GM12878 (cell line): Measurements from ENCODE around the gene HPSE2. TPM values are rescaled to one million over a fixed set of nuclear protein-coding genes. Genes with fewer than 3 reads are reported as not detected.

Experiments
- ATAC-seq: fragments of 200-7000 bp; cut with Tn5 transposase; 3 replicates; pipeline ENCODE4 v1.9.1; 2020; ENCODE audit warnings: mild to moderate bottlenecking, moderate library complexity
- BruUV-seq: library from RNA; stranded (reverse); fragments of 400-500 nt; replicated peaks from 2 replicates; lab custom pipeline; 2021; lab: Mats Ljungman, UMichigan
- CTCF ChIA-PET: fragments of 300-600 bp; sonication (Branson Sonifier 250); formaldehyde crosslinking; extraction: SDS; loops from one replicate; lab custom pipeline; 2021; ENCODE audit warnings: inconsistent platforms; lab: Yijun Ruan, JAX
- POLR2A ChIA-PET: fragments of 350-600 bp; formaldehyde crosslinking; extraction: SDS; loops from one replicate; lab custom pipeline; 2021; ENCODE audit warnings: inconsistent platforms; lab: Charles Lee
- RAD21 ChIA-PET: fragments of 300-600 bp; sonication (Branson Sonifier 250); formaldehyde crosslinking; loops from one replicate; lab custom pipeline; 2023; ENCODE audit warnings: antibody characterized with exemption; ENCODE audit not compliant: unreplicated experiment; lab: Charles Lee
- SMC1A ChIA-PET: fragments of 300-600 bp; sonication (Branson Sonifier 250); formaldehyde crosslinking; loops from one replicate; lab custom pipeline; 2023; ENCODE audit not compliant: unreplicated experiment, uncharacterized antibody; lab: Charles Lee
- DNase-seq: peaks from one replicate; pipeline ENCODE4 v3.0.0-alpha.2; 2011; ENCODE audit warnings: low read depth, low spot score
- FAIRE-seq: peaks from 3 replicates; lab custom pipeline; 2011; peaks lifted over from hg19 to GRCh38; lab: Jason Lieb, UNC
- H2AFZ ChIP-seq: 2 replicates; pipeline ENCODE4 v1.6.0; 2011; ENCODE audit warnings: low read depth, low read length, control low read depth; ENCODE audit not compliant: control insufficient read depth
- H3K27ac ChIP-seq: 2 replicates; pipeline ENCODE4 v1.5.1; 2011; ENCODE audit warnings: control low read depth; ENCODE audit not compliant: control insufficient read depth, insufficient read depth
- H3K27me3 ChIP-seq, 2 experiments: replicated peaks in 1 of 2; 2 replicates each; pipeline versions ENCODE4 v1.6.0 to v1.6.1; 2011; ENCODE audit warnings: low read length in 1 of 2; ENCODE audit not compliant: control insufficient read depth in 2 of 2, insufficient read depth in 2 of 2
- H3K36me3 ChIP-seq, 2 experiments: 2 replicates each; pipeline ENCODE4 v1.5.1; 2011; ENCODE audit warnings: low read length in 1 of 2; ENCODE audit not compliant: control insufficient read depth in 2 of 2, insufficient read depth in 2 of 2
- H3K4me1 ChIP-seq: 2 replicates; pipeline ENCODE4 v1.6.1; 2011; ENCODE audit warnings: mild to moderate bottlenecking, low read length, moderate library complexity, mixed read lengths; ENCODE audit not compliant: control insufficient read depth, insufficient read depth
- H3K4me2 ChIP-seq: 2 replicates; pipeline ENCODE4 v1.6.0; 2011; ENCODE audit warnings: control low read depth; ENCODE audit not compliant: control insufficient read depth, insufficient read depth
- H3K4me3 ChIP-seq: fragments of 200-600 bp; sonication (generic); 2 replicates; pipeline ENCODE4 v1.5.1; 2016
- H3K79me2 ChIP-seq: 2 replicates; pipeline ENCODE4 v1.6.0; 2011; ENCODE audit warnings: low read length; ENCODE audit not compliant: control insufficient read depth, insufficient read depth
- H3K9ac ChIP-seq: 2 replicates; pipeline ENCODE4 v1.8.0; 2011; ENCODE audit warnings: low read length, control low read depth, mixed read lengths; ENCODE audit not compliant: control insufficient read depth, insufficient read depth
- H3K9me3 ChIP-seq: replicated peaks from 3 replicates; pipeline ENCODE4 v1.5.1; 2011; ENCODE audit warnings: mild to moderate bottlenecking, low read length; ENCODE audit not compliant: control insufficient read depth, insufficient read depth
- H4K20me1 ChIP-seq: 2 replicates; pipeline ENCODE4 v1.6.0; 2011; ENCODE audit not compliant: control insufficient read depth, insufficient read depth
- CREM ChIP-seq: IDR thresholded peaks from 2 replicates; pipeline ENCODE4 v1.6.1; 2014; ENCODE audit warnings: antibody characterized with exemption, low read depth
- E2F8 ChIP-seq: fragments of 450-650 bp; IDR thresholded peaks from 2 replicates; pipeline ENCODE4 v1.6.1; 2018; ENCODE audit warnings: mild to moderate bottlenecking, low read depth, moderate library complexity; ENCODE audit not compliant: partially characterized antibody
- E4F1 ChIP-seq: fragments of 450-650 bp; IDR thresholded peaks from 2 replicates; pipeline ENCODE4 v1.6.1; 2018; ENCODE audit warnings: borderline replicate concordance, mild to moderate bottlenecking; ENCODE audit not compliant: partially characterized antibody
- FOXM1 ChIP-seq: IDR thresholded peaks from 2 replicates; pipeline ENCODE4 v1.6.1; 2012; ENCODE audit warnings: low read depth, mild to moderate bottlenecking, inconsistent platforms, low read length, moderate library complexity
- HDAC2 ChIP-seq: fragments of 200-600 bp; sonication (generic); IDR thresholded peaks from 2 replicates; pipeline ENCODE4 v1.6.1; 2017
- HDAC6 ChIP-seq: fragments of 200-600 bp; sonication (generic); IDR thresholded peaks from one replicate; pipeline ENCODE4 v1.8.0; 2017; ENCODE audit warnings: antibody characterized with exemption; ENCODE audit not compliant: unreplicated experiment
- SIN3A ChIP-seq: IDR thresholded peaks from 2 replicates; pipeline ENCODE4 v1.6.1; 2012; ENCODE audit warnings: low read depth, low read length, improper control_type of control experiment
- STAT1 ChIP-seq: fragments of 450-650 bp; conservative IDR thresholded peaks from 2 replicates; pipeline ENCODE4 v1.6.1; 2014; ENCODE audit warnings: antibody characterized with exemption, mild to moderate bottlenecking
- TBL1XR1 ChIP-seq: IDR thresholded peaks from 2 replicates; pipeline ENCODE4 v1.6.1; 2012; ENCODE audit warnings: low read depth, low read length, improper control_type of control experiment
- TCF12 ChIP-seq: IDR thresholded peaks from 2 replicates; pipeline ENCODE4 v1.6.1; 2011; ENCODE audit warnings: low read depth, mild to moderate bottlenecking, low read length
- TCF7 ChIP-seq: IDR thresholded peaks from 2 replicates; pipeline ENCODE4 v1.6.1; 2014; ENCODE audit warnings: antibody characterized with exemption, borderline replicate concordance
- YY1 ChIP-seq: IDR thresholded peaks from 2 replicates; pipeline ENCODE4 v1.6.1; 2011; ENCODE audit warnings: low read depth, mild to moderate bottlenecking, low read length
- WGBS: methylation state at CpG from one replicate; pipeline ENCODE4 v1.1.6; 2016; ENCODE audit warnings: low lambda C conversion rate; ENCODE audit not compliant: insufficient replicate concordance, insufficient coverage; ENCODE audit errors: missing lambda C conversion rate; 5-methylcytosine and 5-hydroxymethylcytosine counted together
- in situ Hi-C: fragments of 300-500 bp; cut with MboI; formaldehyde crosslinking; loops from 9 replicates; pipeline ENCODE4 v1.14.3; 2018; ENCODE audit warnings: mixed read lengths
- intact Hi-C: fragments of 100-400 bp; cut with micrococcal nuclease; formaldehyde crosslinking; loops from one replicate; pipeline ENCODE4 v1.14.2; 2022; ENCODE audit not compliant: unreplicated experiment
- polyA plus RNA-seq, 11 experiments: library from polyadenylated mRNA; depleted of rRNA in 4 of 11; unstranded in 6 of 11; stranded (reverse) in 5 of 11; fragments of >200 nt; fragmentation: Nextera tagmentation in 4 of 11; fragmentation: Illumina TruSeq in 1 of 11; extraction: Ambion mirVana in 4 of 11; extraction: Trizol in 1 of 11; gene quantifications; 1 replicate in 1 of 11; 2 replicates in 10 of 11; pipeline versions ENCODE4 v1.2.1 to v1.2.3, GENCODE V29; 2011 to 2016; ENCODE audit warnings: inconsistent platforms in 2 of 11, missing spikeins in 2 of 11, low read depth in 1 of 11
- total RNA-seq, 4 experiments: library from RNA; depleted of rRNA in 3 of 4; stranded (reverse); fragments of >200 nt in 3 of 4; fragmentation: Illumina TruSeq in 1 of 4; extraction: Trizol in 1 of 4; gene quantifications; 2 replicates each; pipeline versions ENCODE4 v1.2.1 to v1.2.3, GENCODE V29; 2013 to 2021
- TF ChIP-seq, protein P1 (sequence below): IDR thresholded peaks from 2 replicates; pipeline ENCODE4 v1.6.1; 2012; ENCODE audit warnings: low read depth, low read length, improper control_type of control experiment
- TF ChIP-seq, protein P2 (sequence below): fragments of 150-350 bp; IDR thresholded peaks from 2 replicates; pipeline ENCODE4 v1.6.1; 2014; ENCODE audit warnings: mild to moderate bottlenecking, low read depth, low read length

Gene HPSE2
- total and polyA plus RNA-seq, 10 of the 15 experiments (the other 5 are each of a cell fraction or from before 2014, with no cell fraction given): 0.06 TPM; not detected in 9

DNA sequence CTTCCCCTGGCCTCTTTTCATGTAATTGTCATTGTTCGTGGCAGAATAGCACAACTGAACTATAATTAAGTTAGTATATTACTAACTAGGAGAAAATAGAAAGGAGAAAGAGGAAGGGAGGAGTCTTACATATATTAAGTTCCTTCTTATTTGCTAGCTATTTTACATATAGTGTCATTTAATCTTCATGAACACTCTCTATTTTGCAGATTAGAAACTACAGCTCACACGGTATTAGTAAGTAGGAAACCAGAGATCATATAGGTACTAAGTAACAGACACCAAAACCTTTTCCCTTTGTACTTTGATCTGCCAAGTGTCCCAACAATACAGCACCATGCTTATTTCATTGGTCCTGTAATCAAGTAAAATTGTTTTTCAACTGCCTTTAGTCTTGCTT lies 586.5 kb downstream of the HPSE2 start (continued):
- no peak for TF ChIP-seq FOXM1
- no peak for TF ChIP-seq TBL1XR1
- TF ChIP-seq, protein P1, sequence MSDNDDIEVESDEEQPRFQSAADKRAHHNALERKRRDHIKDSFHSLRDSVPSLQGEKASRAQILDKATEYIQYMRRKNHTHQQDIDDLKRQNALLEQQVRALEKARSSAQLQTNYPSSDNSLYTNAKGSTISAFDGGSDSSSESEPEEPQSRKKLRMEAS: no peak
- no peak for TF ChIP-seq E4F1

GRCh38 chr10:98646998-98647917 lies 588.4 kb downstream of the HPSE2 start:
- ChIA-PET POLR2A (no interaction called here), CTCF (interaction anchor here (0.8 to 1.4 kb wide), 2 partner anchors 11 to 17 kb away, joined by 3 to 4 read pairs; no protein-coding TSS in a partner anchor), SMC1A (interaction anchor here (0.6 to 1.2 kb wide), 2 partner anchors 10 to 332 kb away, joined by 3 read pairs; no protein-coding TSS in a partner anchor), RAD21 (no interaction called here)
- Histone ChIP-seq H3K36me3 (no peaks in the 10 kb centered on the region), H3K79me2 (no peaks in the 10 kb centered on the region), H3K9me3 (no peaks in the 10 kb centered on the region), H4K20me1 (no peaks in the 10 kb centered on the region), H3K9ac (no peak overlapping the region), H3K4me3 (no peak overlapping the region), H2AFZ (no peak overlapping the region), H3K27ac (no peak overlapping the region), H3K4me1 (no peaks in the 10 kb centered on the region), H3K27me3 (peaks cover 0 to 4% of the 10 kb centered on the region in 2 experiments; a peak in 2 of 4 replicates), H3K4me2 (no peak overlapping the region)
- ATAC-seq (no peak), FAIRE-seq (no peak), DNase-seq (no peak)
- no TSS peak for BruUV-seq
- in situ Hi-C loops: no loop called here
- intact Hi-C loops: no loop called here
- WGBS: 26% methylated on average over 6 of the region's 6 CpGs
- no peak for TF ChIP-seq E2F8
- TF ChIP-seq, protein P1: no peak
- no peak for TF ChIP-seq HDAC2
- no peak for TF ChIP-seq TCF12
- TF ChIP-seq HDAC6: no peak
- TF ChIP-seq STAT1: no peak
- TF ChIP-seq, protein P2, sequence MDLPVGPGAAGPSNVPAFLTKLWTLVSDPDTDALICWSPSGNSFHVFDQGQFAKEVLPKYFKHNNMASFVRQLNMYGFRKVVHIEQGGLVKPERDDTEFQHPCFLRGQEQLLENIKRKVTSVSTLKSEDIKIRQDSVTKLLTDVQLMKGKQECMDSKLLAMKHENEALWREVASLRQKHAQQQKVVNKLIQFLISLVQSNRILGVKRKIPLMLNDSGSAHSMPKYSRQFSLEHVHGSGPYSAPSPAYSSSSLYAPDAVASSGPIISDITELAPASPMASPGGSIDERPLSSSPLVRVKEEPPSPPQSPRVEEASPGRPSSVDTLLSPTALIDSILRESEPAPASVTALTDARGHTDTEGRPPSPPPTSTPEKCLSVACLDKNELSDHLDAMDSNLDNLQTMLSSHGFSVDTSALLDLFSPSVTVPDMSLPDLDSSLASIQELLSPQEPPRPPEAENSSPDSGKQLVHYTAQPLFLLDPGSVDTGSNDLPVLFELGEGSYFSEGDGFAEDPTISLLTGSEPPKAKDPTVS: no peak
- TF ChIP-seq YY1: no peak
- TF ChIP-seq SIN3A: no peak
- TF ChIP-seq CREM: no peak
- TF ChIP-seq TCF7: no peak
